AG20443 (cell line): Measurements from ENCODE around the gene CLEC4M.
"Not testable (repeated sequence)": the region's sequence is repeated elsewhere in the genome, so short reads cannot be mapped to it uniquely, and the experiment has no call there.

Experiments used
- DNase-seq: peaks from one replicate; pipeline ENCODE4 v3.0.0; 2012; ENCODE audit warnings: low spot score, mixed read lengths

The CLEC4M gene

DNA sequence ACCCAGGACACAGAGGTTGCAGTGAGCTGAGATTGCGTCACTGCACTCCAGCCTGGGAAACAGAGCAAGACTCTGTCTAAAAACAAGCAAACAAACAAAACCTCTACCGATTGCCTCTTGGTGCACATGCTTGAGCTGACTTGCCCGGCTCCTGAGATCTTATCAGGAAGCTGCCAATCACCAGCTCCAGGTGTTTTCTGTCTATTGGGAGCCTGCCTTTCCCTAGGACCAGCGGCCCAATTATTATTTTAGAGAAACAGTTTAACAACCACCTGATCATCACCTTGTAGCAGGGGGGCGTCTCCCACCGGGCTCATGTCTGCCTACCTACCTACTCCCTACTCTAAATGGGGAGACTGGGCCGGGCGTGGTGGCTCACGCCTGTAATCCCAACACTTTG, 10.8 kb downstream of the CLEC4M start:
- DNase-seq, result no peak

DNA sequence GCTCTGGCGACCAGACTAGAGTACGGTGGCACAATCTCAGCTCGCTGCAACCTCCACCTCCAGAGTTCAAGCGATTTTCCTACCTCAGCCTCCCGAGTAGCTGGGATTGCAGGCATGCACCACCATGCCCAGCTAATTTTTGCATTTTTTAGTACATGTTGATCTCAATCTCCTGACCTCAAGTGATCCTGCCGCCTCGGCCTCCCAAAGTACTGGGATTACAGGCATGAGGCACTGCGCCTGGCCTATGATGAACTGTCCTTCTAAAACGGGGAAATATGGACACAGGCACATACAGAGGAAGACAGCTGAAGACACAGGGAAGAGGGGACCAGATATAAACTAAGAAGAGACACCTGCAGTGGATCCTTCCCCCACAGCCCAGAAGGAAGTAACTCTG, 12.7 kb downstream of the CLEC4M start:
- no peak for DNase-seq

DNA sequence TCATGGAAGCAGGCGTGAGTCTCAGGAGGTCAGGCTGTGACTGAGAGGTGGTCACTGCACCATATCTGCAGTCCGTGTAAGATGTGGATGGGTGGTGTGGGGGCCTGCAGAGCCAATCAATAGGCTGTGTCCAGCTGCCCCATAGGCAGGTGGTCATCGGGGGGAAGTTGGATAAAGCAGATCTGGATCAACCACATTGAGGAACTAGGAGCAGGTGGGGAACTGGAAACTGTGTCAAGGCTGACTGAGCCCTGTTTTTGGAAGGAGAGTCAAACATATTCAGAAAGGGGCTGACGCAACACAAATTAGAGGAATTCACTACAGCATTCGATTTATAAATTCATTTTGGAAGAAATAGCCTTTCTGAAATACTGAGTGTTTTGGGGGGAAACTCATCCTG, 15.0 kb downstream of the CLEC4M start:
- DNase-seq, result no peak

DNA sequence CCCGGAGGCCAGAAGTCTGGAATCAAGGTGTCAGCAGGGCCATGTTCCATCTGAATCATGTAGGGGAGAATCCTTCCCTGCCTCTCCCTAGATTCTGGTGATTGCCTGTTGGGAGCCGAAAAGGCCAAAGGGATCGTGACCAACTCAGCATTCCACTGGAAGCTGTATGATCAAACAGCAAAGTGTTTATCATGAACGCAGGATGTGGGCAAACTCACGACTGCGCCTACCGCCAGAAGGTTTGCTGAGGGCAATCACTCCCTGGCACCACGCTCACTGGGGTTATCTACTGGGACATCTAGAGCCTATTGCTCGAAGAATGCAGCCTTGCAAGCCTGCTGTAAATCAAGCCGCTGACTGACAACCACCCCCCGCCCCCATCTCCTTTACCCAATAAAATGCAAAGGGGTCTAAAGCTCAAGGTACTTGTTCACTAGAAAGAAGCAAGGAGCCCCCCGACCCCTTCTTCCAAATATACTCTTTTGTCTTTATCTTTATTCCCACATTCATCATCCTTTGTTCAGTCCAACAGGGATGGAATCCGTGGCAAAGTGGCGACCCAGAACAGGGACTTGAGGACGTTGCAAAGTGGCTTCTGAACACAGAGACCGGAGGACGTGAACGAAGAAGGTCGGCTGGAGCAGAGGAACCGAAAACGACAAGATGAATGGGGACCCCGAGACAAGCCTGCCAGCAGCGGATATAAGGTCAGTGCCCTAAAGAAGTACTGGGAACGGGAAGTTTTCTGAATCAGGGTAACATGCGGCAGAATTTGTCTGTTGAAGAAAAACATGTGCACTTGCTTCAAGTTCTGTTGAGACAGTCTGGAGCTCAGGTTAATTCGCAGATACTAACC, 16.8 kb downstream of the CLEC4M start:
- DNase-seq, result no peak

DNA sequence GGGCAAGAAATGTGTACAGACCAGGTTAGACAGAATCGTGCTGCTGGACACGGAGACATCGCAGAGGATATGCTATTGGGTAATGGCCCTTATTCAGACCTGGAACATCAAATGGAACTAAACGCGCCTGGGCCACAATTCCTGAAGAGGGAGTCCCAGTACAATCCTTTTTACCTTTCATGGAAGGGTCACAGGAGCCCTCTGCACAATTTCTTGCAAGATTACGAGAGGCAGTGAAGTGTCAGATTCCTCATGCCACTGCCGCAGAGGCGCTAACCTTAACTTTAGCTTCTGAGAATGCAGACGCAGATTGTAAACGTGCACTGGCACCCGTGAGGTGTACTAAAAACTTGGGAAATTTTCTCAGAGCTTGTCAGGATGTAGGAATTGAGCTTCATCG, 18.1 kb downstream of the CLEC4M start:
- no peak for DNase-seq

DNA sequence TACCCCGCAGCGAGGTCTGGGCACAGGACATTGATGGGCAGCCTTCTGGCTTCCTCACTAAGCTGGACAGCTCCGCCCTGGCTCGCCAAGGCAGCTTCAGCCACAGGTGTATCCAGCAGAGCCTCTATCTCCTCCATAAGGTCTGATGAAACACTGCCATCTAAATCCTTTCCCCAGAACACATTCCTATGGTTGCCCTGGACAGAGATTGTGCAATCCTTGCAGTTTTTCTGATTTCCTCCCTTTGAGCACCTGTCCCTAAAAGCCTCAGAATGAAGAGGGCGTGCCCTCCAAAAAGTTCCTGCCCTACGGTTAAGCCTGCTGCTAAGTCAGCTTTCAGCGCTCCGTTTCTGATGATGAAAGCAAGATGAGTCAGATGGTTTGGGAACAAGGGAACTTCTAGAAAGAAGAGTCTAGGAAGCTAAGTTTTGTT, 21.0 kb downstream of the CLEC4M start:
- peak; percentile 61 for DNase-seq

DNA sequence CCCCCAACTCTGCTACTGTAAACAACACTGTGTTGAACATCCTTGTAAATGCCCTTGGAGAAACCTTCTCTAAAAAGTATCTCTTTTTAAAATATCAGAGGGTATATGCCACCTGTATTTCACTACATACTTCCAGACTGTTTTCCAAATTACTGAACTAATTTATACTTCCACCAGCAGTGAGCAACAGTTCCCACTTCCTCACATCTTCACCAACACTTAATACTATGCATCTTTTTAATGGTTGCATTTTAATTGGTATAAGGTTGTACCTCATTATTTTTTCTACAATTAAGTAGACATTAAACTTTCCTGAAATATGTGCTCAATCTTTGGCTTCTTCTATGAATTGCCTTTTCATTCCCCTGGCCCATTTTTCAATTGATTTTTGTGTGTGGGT, 21.8 kb downstream of the CLEC4M start:
- no peak for DNase-seq

DNA sequence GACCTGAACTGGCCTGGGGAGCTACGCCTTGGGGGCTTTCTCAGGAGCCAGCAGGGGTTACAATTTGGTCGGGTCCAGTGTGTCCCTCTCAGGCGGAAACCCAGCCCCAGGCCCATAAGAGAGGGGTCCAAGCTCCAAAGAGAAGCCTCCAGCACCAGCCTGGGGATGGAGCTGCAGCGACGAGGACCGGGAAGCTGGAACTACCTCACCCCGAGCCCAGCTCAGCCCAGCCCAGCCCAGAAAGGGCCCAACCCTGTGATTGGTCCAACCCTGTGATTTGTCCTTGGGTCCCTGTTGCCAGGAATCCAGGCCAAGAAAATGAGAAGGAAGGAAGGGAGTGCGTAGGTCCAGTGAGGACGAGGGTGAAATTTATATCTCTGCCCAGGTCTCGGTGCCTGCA, 24.1 kb downstream of the CLEC4M start:
- DNase-seq, result no peak

DNA sequence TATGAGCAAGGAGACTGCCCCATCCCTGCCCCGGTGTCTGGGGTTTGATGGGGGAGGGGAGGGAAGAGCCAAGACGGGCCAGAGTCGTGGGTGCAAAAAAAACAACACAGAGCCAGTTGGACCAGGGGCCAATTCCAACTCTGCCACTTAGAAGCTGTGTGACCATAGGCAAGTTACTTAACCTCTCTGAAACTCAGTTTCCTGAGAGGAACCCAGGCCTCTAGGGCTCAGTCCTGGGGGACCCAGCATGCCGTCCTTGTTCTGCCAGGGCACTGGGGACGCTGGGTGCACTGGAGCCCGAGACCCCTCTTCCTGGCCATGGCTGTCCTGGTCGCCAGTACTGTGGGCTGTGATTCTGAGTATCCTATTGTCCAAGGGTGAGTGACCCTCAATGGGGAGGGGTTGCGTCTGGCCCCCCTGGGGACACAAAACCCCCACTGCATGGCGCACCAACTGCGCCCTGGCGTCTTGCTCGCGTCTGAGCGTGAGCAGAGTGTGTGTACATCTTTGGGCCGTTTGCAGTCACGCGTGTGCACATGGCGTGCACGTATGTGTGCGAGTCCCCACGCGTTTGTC, 24.6 kb downstream of the CLEC4M start:
- DNase-seq, result no peak

DNA sequence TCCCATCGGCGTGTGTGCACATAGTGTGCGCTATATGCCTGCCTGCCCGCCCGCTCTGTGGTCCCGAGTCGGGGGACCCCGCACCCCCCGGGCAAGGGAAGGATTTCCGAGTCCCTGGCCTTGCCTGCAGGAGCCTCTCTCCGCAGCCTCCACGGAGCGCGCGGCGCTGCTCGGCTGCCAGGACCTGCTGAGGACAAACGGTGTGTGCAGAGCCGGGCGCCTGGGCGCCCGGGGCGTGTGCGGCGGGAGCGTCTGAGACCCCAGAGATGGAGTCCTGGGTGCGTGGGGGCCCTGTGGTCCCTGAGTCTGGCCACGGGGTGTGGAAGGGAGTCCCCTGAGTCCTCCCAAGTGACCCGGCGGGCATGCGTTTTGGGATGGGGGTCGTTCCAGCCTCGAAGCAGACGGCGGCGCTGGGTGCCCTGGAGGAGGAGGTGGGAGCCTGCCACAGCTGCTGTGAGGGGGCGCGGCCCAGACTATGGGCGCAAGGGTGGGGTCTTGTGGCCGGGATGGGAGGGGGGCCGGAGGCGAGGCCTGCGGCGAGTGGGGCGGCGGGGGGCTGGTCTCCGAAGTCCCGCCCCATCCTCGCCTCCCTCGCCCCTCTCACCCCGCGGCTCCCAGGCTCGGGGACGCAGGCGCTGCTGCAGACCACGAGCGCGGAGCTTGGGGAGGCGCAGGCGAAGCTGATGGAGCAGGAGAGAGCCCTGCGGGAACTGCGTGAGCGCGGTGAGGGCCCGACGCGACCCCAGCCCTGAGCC, 25.3 kb downstream of the CLEC4M start:
- DNase-seq, result no peak

DNA sequence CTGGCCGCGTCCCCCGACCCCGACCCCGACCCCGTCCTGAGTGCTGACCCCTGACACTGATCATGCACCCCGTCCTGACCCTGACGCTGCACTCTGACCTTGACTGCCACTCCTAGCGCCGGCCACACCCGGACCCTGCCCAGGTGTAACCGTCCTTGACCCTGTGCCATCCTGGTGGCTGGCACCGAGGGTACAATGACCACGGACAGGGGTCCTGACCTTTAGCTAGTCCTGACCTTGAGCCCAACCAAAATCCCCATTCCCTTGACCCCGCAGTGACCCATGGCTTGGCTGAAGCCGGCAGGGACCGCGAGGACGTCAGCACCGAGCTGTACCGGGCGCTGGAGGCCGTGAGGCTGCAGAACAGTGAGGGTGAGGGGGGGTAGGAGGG, 25.9 kb downstream of the CLEC4M start:
- no peak for DNase-seq

DNA sequence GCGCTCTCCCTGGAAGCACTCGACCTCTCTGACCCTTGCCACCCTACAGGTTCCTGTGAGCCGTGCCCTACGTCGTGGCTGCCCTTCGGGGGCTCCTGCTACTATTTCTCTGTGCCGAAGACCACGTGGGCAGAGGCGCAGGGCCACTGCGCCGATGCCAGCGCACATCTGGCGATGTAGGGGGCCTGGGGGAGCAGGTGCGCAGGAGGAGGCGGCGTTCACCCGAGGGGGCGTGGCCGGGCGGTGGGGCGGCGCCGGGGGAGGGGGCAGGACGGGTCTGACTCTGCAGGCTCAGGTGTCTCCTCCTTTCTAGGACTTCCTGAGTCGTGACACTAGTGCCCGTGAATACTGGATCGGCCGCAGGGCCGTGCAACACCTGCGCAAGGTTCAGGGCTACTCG, 26.4 kb downstream of the CLEC4M start:
- no peak for DNase-seq

DNA sequence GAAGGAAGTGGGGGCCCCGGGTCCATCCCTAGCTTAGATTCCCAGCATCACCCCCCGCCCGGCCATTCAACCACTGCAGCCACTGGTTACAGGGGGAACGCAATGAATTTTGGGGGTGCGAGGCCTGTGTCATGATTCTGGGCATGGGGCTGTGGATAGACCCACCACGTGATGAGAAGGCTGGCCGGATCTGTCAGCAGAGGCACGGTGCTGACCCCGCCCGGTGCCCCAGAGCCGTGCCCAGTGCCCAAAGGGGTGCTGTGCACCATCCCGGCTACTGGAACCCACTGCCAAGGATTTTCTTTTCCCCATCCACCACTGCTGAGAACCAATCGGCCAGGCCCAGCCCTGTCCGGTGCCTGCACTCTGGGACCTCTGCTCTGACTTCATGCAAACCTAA, 27.4 kb downstream of the CLEC4M start:
- no peak for DNase-seq

DNA sequence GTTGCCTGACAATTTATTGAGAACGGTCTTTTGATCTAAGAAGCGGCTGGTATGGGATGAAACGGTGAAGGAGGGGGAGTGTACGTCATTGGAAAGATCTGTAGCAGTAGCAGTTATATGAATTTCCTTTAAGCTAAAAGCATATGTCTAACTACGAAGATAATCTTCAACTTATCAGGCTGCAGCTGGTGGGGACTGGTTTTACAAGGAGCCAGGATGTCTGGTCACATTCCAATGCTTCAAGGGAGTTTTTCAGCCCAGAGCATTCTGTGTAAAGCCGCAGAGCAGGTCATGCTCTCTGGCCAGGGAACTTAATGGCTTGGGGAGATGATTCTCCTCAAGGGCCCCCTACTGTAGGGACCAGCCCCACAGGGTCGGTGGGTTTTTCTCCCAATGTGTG, 29.2 kb downstream of the CLEC4M start:
- DNase-seq, result no peak

DNA sequence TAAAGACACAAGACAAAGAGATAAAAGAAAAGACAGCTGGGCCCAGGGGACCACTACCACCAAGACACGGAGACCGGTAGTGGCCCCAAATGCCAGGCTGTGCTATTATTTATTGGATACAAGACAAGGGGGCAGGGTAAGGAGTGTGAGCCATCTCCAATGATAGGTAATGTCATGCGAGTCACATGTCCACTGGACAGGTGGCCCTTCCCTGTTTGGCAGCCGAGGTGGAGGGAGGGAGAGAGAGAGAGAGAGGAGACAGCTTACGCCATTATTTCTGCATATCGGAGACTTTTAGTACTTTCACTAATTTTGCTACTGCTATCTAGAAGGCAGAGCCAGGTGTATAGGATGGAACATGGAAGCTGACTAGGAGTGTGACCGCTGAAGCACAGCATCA, 29.7 kb downstream of the CLEC4M start:
- not testable (repeated sequence) for DNase-seq

DNA sequence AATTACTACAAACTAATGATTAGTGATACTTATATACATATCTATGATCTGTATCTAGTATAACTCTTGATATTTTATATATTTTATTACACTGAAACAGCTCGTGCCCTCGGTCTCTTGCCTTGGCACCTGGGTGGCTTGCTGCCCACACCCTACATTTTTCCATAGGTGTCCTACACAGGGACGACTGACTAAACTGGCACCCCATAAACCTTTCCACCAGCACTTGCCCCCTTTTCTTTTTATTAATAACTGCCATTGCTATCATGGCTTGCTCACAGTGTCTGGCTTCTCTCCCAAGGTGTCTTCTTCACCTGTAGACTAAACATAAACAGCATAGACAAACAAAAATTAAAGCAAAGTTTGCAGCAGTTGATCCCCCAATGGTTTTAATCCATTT, 30.4 kb downstream of the CLEC4M start:
- DNase-seq, result no peak

DNA sequence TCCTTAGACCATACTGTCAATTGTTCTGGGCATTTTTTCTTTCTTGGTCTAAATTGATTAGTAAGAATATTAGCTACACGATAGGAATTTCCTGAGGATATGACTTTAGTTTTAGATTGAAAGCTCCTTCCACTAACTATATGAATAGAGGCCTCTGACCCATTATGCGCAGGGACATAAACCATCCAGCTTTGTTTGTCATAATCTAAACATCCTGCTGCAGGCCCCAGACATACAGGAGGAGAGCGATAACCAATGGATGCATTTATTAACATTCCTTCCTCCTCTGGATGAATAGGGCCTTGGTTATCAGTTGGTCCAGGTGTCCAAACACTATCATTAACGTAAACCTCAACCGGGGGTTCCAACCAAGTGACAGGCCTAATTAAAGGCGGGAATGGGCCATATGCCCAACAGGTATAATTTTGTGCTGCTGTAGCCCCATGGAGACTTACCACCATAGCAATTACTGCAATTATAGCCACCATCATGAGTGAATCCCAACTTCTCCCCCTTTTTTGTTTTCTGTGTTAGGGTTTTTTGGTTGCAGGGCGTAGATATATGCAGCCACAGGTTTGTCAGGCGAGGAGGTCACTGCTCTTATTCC, 32.6 kb downstream of the CLEC4M start:
- DNase-seq, result no peak

DNA sequence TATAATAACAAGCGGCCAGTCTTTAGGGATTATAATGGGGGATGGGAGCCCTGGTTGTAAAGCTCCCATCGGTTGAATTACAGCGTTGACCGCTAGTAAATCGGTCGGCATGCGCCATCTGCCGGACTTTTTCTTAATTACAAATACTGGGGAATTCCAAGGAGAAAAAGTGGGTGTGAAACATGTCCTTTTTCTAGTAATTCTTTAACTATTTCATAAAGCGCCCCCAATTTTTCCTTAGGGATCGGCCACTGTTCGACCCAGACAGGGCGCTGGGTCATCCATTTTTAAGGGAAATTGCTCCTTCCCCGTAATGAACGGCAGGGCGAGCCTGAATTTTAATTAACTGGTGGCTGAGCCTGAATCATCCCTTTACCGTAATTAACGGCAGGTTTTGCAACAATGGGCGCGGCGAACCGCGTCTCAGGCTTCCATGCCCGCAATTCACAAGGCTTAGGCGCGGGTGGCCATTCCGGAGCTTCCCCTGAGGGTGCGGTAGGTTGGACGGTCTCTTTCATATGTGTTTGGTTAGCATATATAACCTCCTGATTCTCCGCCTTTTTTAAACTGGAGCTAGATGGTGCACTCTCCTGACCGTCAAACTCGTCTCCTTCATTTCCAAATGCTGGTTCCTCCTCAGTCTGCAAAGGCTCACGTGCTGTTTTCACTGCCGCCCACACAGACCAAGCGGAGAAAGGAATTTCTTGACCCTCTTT, 36.8 kb downstream of the CLEC4M start:
- DNase-seq, result peak; percentile 73

DNA sequence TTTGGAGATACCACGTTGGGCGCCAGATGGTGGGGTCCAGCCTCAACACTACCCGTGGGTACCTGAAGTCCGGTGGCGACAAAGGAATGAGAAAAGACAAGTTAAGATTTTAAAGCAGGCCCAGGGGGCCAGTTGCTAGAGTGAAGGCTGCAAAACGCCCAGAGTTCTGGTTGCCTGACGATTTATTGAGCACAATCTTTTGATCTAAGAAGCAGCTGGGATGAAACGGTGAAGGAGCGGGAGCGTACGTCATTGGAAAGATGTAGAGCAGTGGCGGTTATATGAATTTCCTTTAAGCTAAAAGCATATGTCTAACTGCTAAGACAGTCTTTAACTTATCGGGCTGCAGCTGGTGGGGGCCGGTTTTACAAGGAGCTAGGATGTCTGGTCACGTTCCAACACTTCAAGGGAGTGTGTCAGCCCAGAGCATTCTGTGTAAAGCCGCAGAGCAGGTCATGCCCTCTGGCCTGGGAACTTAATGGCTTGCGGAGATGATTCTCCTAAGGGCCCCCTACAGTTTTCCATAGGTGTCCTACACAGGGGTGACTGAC, 38.1 kb downstream of the CLEC4M start:
- DNase-seq, result no peak

DNA sequence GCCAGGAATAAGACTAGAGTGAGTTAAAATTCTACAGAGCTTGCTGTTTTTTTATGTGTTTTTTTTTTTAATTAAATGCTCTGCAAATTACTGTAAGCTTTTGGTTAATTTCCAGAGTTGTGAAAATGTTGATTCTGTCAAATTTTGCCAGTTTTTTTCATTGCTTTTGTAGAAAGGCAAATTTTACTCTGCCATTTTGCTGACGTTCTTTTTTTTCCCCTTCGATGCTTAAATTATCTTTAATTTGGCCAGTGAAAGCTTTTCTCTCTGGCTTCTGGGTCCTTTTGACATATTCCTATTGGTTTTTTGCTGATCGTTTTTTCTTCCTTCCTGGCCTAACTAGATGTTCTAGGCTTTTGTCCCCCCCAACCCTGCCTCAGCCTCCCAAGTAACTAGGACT, 43.2 kb downstream of the CLEC4M start:
- DNase-seq, result no peak

DNA sequence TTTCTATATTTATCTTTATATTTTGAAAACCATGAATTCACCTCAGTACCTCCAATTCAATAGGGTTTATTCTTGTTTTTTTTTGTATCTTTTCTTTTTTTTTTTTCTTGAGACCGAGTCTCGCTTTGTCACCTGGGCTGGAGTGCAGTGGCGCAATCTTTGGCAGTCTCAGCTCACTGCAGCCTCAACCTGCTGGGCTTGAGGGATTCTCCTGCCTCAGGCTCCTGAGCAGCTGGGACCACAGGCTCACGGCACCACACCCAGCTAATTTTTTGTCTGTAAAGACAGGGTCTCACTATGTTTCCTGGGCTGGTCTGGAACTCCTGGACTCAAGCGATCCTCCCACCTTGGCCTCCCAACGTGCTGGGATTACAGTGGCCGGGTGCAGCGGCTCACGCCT, 43.8 kb downstream of the CLEC4M start:
- DNase-seq, result no peak

DNA sequence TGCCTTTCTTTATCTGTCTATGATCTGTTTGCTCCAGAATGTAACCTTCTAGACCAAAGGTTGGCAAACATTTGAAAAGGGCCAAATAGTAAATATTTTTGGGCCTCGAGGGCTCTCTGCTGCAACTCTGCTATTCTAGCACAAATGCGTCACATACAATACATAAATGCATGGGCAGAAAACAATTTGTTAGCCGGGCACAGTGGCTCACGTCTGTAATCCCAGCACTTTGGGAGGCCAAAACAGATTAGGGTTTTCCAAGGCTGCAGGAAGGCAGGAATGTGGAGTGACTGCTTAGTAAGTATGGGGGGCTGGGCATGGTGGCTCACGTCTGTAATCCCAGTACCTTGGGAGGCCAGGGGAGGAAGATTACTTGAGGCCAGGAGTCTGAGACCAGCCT, 45.1 kb downstream of the CLEC4M start:
- DNase-seq, result no peak
